GM12875 (cell line): ENCODE data around the gene CNTLN.
"Not testable (repeated sequence)": the region's sequence is repeated elsewhere in the genome, so short reads cannot be mapped to it uniquely, and the experiment has no call there.

Experiments used
- H3K4me3 ChIP-seq: one replicate; pipeline ENCODE4 v1.5.1; 2011; ENCODE audit warnings: low read depth, low read length, control low read depth
- CTCF ChIP-seq: IDR thresholded peaks from 2 replicates; pipeline ENCODE4 v1.5.1; 2011; ENCODE audit warnings: low read depth, mild to moderate bottlenecking, control low read depth, inconsistent platforms, low read length, moderate library complexity, borderline replicate concordance; ENCODE audit not compliant: insufficient read depth

CNTLN gene

GRCh38 chr9:17436854-17437253 lies 302.0 kb downstream of the CNTLN start:
- H3K4me3 ChIP-seq: no peak overlapping the region
- TF ChIP-seq CTCF: no peak

GRCh38 chr9:17437813-17438212 lies 303.0 kb downstream of the CNTLN start:
- H3K4me3 ChIP-seq: no peak overlapping the region
- no peak for TF ChIP-seq CTCF

- not testable (repeated sequence) for H3K4me3 ChIP-seq
Observed at GRCh38 chr9:17445126-17445525, 310.3 kb downstream of the CNTLN start.

GRCh38 chr9:17453751-17454150 lies 318.9 kb downstream of the CNTLN start:
- no peak overlapping the region for H3K4me3 ChIP-seq
- no peak for TF ChIP-seq CTCF

- no peak overlapping the region for H3K4me3 ChIP-seq
- peak; percentile 43 for TF ChIP-seq CTCF
Observed at GRCh38 chr9:17462869-17463464, 328.1 kb downstream of the CNTLN start.

- TF ChIP-seq CTCF: no peak
- H3K4me3 ChIP-seq: no peak overlapping the region
Observed at GRCh38 chr9:17470036-17470813, 335.4 kb downstream of the CNTLN start.

GRCh38 chr9:17472126-17472525 lies 337.3 kb downstream of the CNTLN start:
- no peak for TF ChIP-seq CTCF
- no peak overlapping the region for H3K4me3 ChIP-seq
